ENCODE results near the gene SCLT1. TPM values are rescaled to one million over a fixed set of nuclear protein-coding genes. Genes with fewer than 3 reads are reported as not detected.

The SCLT1 gene
- total and polyA plus RNA-seq, 2 of the 13 experiments (the other 11 are each of a cell fraction or from before 2014, with no cell fraction given): 1.5 to 8.7 TPM

DNA sequence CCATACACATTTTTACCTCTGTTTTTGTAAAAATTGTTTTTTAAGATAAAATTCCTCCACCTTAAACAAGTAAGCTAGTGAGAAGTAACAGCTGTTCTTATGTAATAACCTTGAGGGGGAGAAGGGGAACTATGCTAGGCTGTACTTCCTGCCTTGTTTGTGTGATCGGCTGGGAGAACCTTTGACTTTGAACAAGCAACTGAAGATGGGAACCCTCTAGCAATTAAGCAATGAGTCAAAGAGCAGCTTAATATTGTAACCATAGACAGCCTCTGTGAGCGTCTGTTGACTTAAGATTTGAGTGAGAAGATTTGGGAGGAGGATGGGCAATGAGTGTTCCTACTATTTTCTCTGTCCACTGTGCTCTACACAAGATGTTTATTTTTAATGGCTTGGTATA lies 135.1 kb downstream of the SCLT1 start (continued):
- TF ChIP-seq ZNF343 (CRISPR knock-in tag; IDR thresholded peaks at IDR 0.05): peak; percentile 40; the same call in 1 of the 2 replicates
- no peak for TF ChIP-seq THYN1 (CRISPR knock-in tag; IDR thresholded peaks at IDR 0.05; ENCODE audit: borderline replicate concordance, low read depth)
- no peak for TF ChIP-seq ZNF33B (CRISPR knock-in tag; IDR thresholded peaks at IDR 0.05)
- peak; percentile 73 for TF ChIP-seq FOXA3 (CRISPR knock-in tag; IDR thresholded peaks at IDR 0.05)
- peak; percentile 81; the same call in 1 of the 2 replicates for TF ChIP-seq CEBPB (IDR thresholded peaks at IDR 0.05; ENCODE audit: borderline replicate concordance, low read depth, low read length)
- 0 out of 2 replicates have a peak, but pooled peaks have one; percentile 22 for TF ChIP-seq TBX2 (CRISPR knock-in tag; IDR thresholded peaks at IDR 0.05; ENCODE audit: borderline replicate concordance)
- no peak for TF ChIP-seq GRHL1 (CRISPR knock-in tag; conservative IDR thresholded peaks at IDR 0.05)
- TF ChIP-seq NR2F6 (IDR thresholded peaks at IDR 0.05): peak; percentile 59
- TF ChIP-seq NR2F6 (CRISPR knock-in tag; IDR thresholded peaks at IDR 0.05): peak; percentile 53
- TF ChIP-seq CREM (IDR thresholded peaks at IDR 0.05): peak; percentile 49; the same call in 1 of the 2 replicates
- TF ChIP-seq CREM (CRISPR knock-in tag; IDR thresholded peaks at IDR 0.05): no peak
- TF ChIP-seq ZNF563 (CRISPR knock-in tag; IDR thresholded peaks at IDR 0.05): no peak
- TF ChIP-seq FOXA1 (IDR thresholded peaks at IDR 0.05): no peak
- TF ChIP-seq FOXA1 (CRISPR knock-in tag; IDR thresholded peaks at IDR 0.05): peak; percentile 75
- TF ChIP-seq EP300 (IDR thresholded peaks at IDR 0.05; ENCODE audit: low read depth in 2 of 2, low read length in 2 of 2): peak in 1 of 2 experiments; percentile 75; a peak in 2 of 4 replicates
- no peak for TF ChIP-seq EP300 (CRISPR knock-in tag; IDR thresholded peaks at IDR 0.05; ENCODE audit: borderline replicate concordance)
- TF ChIP-seq RXRB (CRISPR knock-in tag; IDR thresholded peaks at IDR 0.05; ENCODE audit: borderline replicate concordance): no peak; the same call in 1 of the 2 replicates
- TF ChIP-seq, protein P1, sequence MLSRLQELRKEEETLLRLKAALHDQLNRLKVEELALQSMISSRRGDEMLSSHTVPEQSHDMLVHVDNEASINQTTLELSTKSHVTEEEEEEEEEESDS (CRISPR knock-in tag; IDR thresholded peaks at IDR 0.05; ENCODE audit: borderline replicate concordance): no peak
- TF ChIP-seq TGIF2 (CRISPR knock-in tag; IDR thresholded peaks at IDR 0.05): no peak
- TF ChIP-seq ZMYM3 (CRISPR knock-in tag; IDR thresholded peaks at IDR 0.05): no peak
- TF ChIP-seq, protein P2, sequence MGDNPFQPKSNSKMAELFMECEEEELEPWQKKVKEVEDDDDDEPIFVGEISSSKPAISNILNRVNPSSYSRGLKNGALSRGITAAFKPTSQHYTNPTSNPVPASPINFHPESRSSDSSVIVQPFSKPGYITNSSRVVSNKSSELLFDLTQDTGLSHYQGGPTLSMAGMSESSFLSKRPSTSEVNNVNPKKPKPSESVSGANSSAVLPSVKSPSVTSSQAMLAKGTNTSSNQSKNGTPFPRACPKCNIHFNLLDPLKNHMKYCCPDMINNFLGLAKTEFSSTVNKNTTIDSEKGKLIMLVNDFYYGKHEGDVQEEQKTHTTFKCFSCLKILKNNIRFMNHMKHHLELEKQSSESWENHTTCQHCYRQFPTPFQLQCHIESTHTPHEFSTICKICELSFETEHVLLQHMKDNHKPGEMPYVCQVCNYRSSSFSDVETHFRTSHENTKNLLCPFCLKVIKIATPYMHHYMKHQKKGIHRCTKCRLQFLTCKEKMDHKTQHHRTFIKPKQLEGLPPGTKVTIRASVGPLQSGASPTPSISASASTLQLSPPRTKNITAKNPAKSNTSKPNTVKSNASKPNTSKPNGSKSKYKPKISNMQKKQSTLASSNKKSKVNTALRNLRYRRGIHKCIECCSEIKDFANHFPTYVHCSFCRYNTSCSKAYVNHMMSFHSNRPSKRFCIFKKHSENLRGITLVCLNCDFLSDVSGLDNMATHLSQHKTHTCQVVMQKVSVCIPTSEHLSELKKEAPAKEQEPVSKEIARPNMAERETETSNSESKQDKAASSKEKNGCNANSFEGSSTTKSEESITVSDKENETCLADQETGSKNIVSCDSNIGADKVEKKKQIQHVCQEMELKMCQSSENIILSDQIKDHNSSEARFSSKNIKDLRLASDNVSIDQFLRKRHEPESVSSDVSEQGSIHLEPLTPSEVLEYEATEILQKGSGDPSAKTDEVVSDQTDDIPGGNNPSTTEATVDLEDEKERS (CRISPR knock-in tag; IDR thresholded peaks at IDR 0.05): 0 out of 2 replicates have a peak, but pooled peaks have one; percentile 31
- no peak for TF ChIP-seq ZNF557 (CRISPR knock-in tag; IDR thresholded peaks at IDR 0.05)
- TF ChIP-seq, protein P3, sequence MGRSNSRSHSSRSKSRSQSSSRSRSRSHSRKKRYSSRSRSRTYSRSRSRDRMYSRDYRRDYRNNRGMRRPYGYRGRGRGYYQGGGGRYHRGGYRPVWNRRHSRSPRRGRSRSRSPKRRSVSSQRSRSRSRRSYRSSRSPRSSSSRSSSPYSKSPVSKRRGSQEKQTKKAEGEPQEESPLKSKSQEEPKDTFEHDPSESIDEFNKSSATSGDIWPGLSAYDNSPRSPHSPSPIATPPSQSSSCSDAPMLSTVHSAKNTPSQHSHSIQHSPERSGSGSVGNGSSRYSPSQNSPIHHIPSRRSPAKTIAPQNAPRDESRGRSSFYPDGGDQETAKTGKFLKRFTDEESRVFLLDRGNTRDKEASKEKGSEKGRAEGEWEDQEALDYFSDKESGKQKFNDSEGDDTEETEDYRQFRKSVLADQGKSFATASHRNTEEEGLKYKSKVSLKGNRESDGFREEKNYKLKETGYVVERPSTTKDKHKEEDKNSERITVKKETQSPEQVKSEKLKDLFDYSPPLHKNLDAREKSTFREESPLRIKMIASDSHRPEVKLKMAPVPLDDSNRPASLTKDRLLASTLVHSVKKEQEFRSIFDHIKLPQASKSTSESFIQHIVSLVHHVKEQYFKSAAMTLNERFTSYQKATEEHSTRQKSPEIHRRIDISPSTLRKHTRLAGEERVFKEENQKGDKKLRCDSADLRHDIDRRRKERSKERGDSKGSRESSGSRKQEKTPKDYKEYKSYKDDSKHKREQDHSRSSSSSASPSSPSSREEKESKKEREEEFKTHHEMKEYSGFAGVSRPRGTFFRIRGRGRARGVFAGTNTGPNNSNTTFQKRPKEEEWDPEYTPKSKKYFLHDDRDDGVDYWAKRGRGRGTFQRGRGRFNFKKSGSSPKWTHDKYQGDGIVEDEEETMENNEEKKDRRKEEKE (IDR thresholded peaks at IDR 0.05): no peak
- TF ChIP-seq ZNF333 (CRISPR knock-in tag; IDR thresholded peaks at IDR 0.05; ENCODE audit: borderline replicate concordance): no peak

Measured in HepG2 (cell line).